A673 (cell line): ENCODE measurements around the gene KRT73. TPM values are rescaled to one million over a fixed set of nuclear protein-coding genes. Genes with fewer than 3 reads are reported as not detected.
A peak's percentile ranks its signal among the peaks of the same experiment; 100 is the strongest.

Source experiments
- BruUV-seq: library from RNA; stranded (reverse); fragments of 400-500 nt; replicated peaks from 2 replicates; lab custom pipeline; 2021; lab: Mats Ljungman, UMichigan
- CTCF ChIA-PET: fragments of 300-600 bp; sonication (Branson Sonifier 250); formaldehyde crosslinking; loops from one replicate; lab custom pipeline; 2022; ENCODE audit warnings: antibody characterized with exemption; lab: Charles Lee
- POLR2A ChIA-PET: fragments of 300-600 bp; sonication (Branson Sonifier 250); formaldehyde crosslinking; loops from one replicate; lab custom pipeline; 2022; ENCODE audit warnings: antibody characterized with exemption; ENCODE audit not compliant: low non-redundant PET; lab: Charles Lee
- DNase-seq: peaks from one replicate; pipeline ENCODE4 v3.0.0-alpha.2; 2015; ENCODE audit warnings: low spot score
- H3K27ac ChIP-seq: fragments of 200-600 bp; sonication (generic); 2 replicates; pipeline ENCODE4 v1.5.1; 2016; ENCODE audit warnings: mixed run types, low read depth, mild to moderate bottlenecking, mixed read lengths, antibody characterized with exemption, low read length; ENCODE audit not compliant: poor library complexity, severe bottlenecking
- H3K27me3 ChIP-seq: fragments of 200-600 bp; sonication (generic); replicated peaks from 2 replicates; pipeline ENCODE4 v1.6.1; 2017; ENCODE audit warnings: mixed run types, low read depth, mild to moderate bottlenecking, mixed read lengths, antibody characterized with exemption, low read length; ENCODE audit not compliant: insufficient read depth, poor library complexity
- H3K36me3 ChIP-seq: fragments of 200-600 bp; sonication (generic); 2 replicates; pipeline ENCODE4 v1.6.1; 2016; ENCODE audit warnings: mixed run types, mild to moderate bottlenecking, mixed read lengths, antibody characterized with exemption, low read length; ENCODE audit not compliant: insufficient read depth, poor library complexity, severe bottlenecking
- H3K4me1 ChIP-seq: fragments of 200-600 bp; sonication (generic); 2 replicates; pipeline ENCODE4 v1.6.1; 2017; ENCODE audit warnings: mixed run types, mild to moderate bottlenecking, mixed read lengths, antibody characterized with exemption, low read length; ENCODE audit not compliant: insufficient read depth, poor library complexity, severe bottlenecking
- H3K4me3 ChIP-seq: fragments of 200-600 bp; sonication (generic); 2 replicates; pipeline ENCODE4 v1.5.1; 2016; ENCODE audit warnings: low read depth, mixed run types, mild to moderate bottlenecking, mixed read lengths, low read length; ENCODE audit not compliant: poor library complexity, severe bottlenecking
- H3K9me3 ChIP-seq: fragments of 200-600 bp; sonication (generic); 2 replicates; pipeline ENCODE4 v1.6.1; 2016; ENCODE audit warnings: mixed run types, low read depth, mild to moderate bottlenecking, mixed read lengths, antibody characterized with exemption, low read length; ENCODE audit not compliant: poor library complexity, severe bottlenecking
- CTCF ChIP-seq: fragments of 300-800, 200-600 bp; sonication (generic); conservative IDR thresholded peaks from 2 replicates; pipeline ENCODE4 v1.5.1; 2017; ENCODE audit warnings: low read depth, mild to moderate bottlenecking, antibody characterized with exemption, low read length, moderate library complexity, mixed read lengths
- EZH2 ChIP-seq: fragments of 200-600 bp; sonication (generic); IDR thresholded peaks from 2 replicates; pipeline ENCODE4 v1.6.1; 2017; ENCODE audit warnings: borderline replicate concordance, low read depth, mild to moderate bottlenecking, mixed read lengths, antibody characterized with exemption, low read length; ENCODE audit not compliant: poor library complexity, severe bottlenecking
- intact Hi-C: fragments of 100-400 bp; cut with micrococcal nuclease; formaldehyde crosslinking; loops from one replicate; pipeline ENCODE4 v1.10.0; 2022; ENCODE audit not compliant: unreplicated experiment
- total RNA-seq: library from RNA; stranded (reverse); gene quantifications from 2 replicates; pipeline ENCODE4 v1.2.3, GENCODE V29; 2021

Gene KRT73
- total RNA-seq, 1 experiment from 2014 or later: not detected

- Histone ChIP-seq H3K27me3 (no peaks in the 10 kb centered on the region), H3K36me3 (no peaks in the 10 kb centered on the region), H3K9me3 (no peaks in the 10 kb centered on the region), H3K4me3 (no peak overlapping the region), H3K4me1 (no peaks in the 10 kb centered on the region), H3K27ac (no peak overlapping the region)
- POLR2A ChIA-PET: no interaction called here
- CTCF ChIA-PET: interaction anchor here (1.6 kb wide), 2 partner anchors 280 to 285 kb away, joined by 7 to 11 read pairs; no protein-coding TSS in a partner anchor
- TF ChIP-seq EZH2 (no peak), CTCF (no peak)
- no TSS peak for BruUV-seq
- intact Hi-C loops: loop anchor here (10.0 kb wide), 1 partner anchor 430 kb away; no protein-coding TSS in a partner anchor
- DNase-seq: no peak
Measured at GRCh38 chr12:52585066-52585465, 33.3 kb downstream of the KRT73 start.

GRCh38 chr12:52584156-52584682 is 34.1 kb downstream of the KRT73 start:
- H3K27ac ChIP-seq: no peak overlapping the region
- H3K4me1 ChIP-seq: no peaks in the 10 kb centered on the region
- no TSS peak for BruUV-seq
- no peak overlapping the region for H3K4me3 ChIP-seq
- H3K36me3 ChIP-seq: no peaks in the 10 kb centered on the region
- no peaks in the 10 kb centered on the region for H3K27me3 ChIP-seq
- CTCF ChIA-PET: interaction anchor here (1.1 to 2.3 kb wide), 3 partner anchors 281 to 296 kb away, joined by 3 to 14 read pairs (median 7); no protein-coding TSS in a partner anchor
- DNase-seq: no peak
- H3K9me3 ChIP-seq: no peaks in the 10 kb centered on the region
- TF ChIP-seq EZH2 (no peak), CTCF (no peak)
- POLR2A ChIA-PET: no interaction called here
- intact Hi-C loops: loop anchor here (5.0 to 10.0 kb wide), 2 partner anchors 398 to 429 kb away; no protein-coding TSS in a partner anchor

GRCh38 chr12:52582971-52583456 is 35.3 kb downstream of the KRT73 start:
- ChIA-PET CTCF (interaction anchor here (1.5 to 2.3 kb wide), 3 partner anchors 283 to 297 kb away, joined by 5 to 14 read pairs (median 8); no protein-coding TSS in a partner anchor), POLR2A (no interaction called here)
- no peaks in the 10 kb centered on the region for H3K36me3 ChIP-seq
- TF ChIP-seq CTCF (peak; percentile 75), EZH2 (no peak)
- no peaks in the 10 kb centered on the region for H3K4me1 ChIP-seq
- BruUV-seq: no TSS peak
- intact Hi-C loops: loop anchor here (1.0 to 10.0 kb wide), 4 partner anchors 282 to 428 kb away; no protein-coding TSS in a partner anchor
- no peak overlapping the region for H3K4me3 ChIP-seq
- no peaks in the 10 kb centered on the region for H3K27me3 ChIP-seq
- no peaks in the 10 kb centered on the region for H3K9me3 ChIP-seq
- no peak overlapping the region for H3K27ac ChIP-seq
- DNase-seq: peak; percentile 75
